Choroid plexus epithelial cell (primary cell): ENCODE measurements around the gene FAIM2.

Source experiments
- DNase-seq: peaks from one replicate; pipeline ENCODE4 v3.0.0-alpha.2; 2010; ENCODE audit warnings: low read depth
- H3K4me3 ChIP-seq: 2 replicates; pipeline ENCODE4 v1.5.1; 2011; ENCODE audit warnings: low read depth, mild to moderate bottlenecking, control low read depth, low read length, moderate library complexity
- CTCF ChIP-seq: conservative IDR thresholded peaks from 2 replicates; pipeline ENCODE4 v1.5.1; 2011; ENCODE audit warnings: low read depth, mild to moderate bottlenecking, control low read depth, inconsistent platforms, low read length, moderate library complexity

FAIM2 gene

GRCh38 chr12:49930515-49931288 lies 27.0 kb upstream of the FAIM2 start:
- no peak for TF ChIP-seq CTCF
- DNase-seq, result peak; percentile 80
- no peak overlapping the region for H3K4me3 ChIP-seq

- H3K4me3 ChIP-seq, result no peak overlapping the region
- TF ChIP-seq CTCF, result no peak
- no peak for DNase-seq
Observed at GRCh38 chr12:49929581-49929980, 25.9 kb upstream of the FAIM2 start.

GRCh38 chr12:49928471-49928870 lies 24.8 kb upstream of the FAIM2 start:
- no peak for TF ChIP-seq CTCF
- H3K4me3 ChIP-seq, result no peak overlapping the region
- DNase-seq, result no peak

- no peak overlapping the region for H3K4me3 ChIP-seq
- DNase-seq, result no peak
- no peak for TF ChIP-seq CTCF
Observed at GRCh38 chr12:49925433-49926204, 21.9 kb upstream of the FAIM2 start.

GRCh38 chr12:49924628-49925246 lies 21.0 kb upstream of the FAIM2 start:
- H3K4me3 ChIP-seq, result no peak overlapping the region
- TF ChIP-seq CTCF, result no peak
- DNase-seq, result no peak

GRCh38 chr12:49923880-49924556 lies 20.3 kb upstream of the FAIM2 start:
- H3K4me3 ChIP-seq, result no peak overlapping the region
- no peak for TF ChIP-seq CTCF
- DNase-seq, result no peak
